Activated CD8-positive, alpha-beta T cell treated with anti-CD3 and anti-CD28 coated beads, Interleukin-2, amount 10 ng/mL, durations not matched to agents 7 days and 5 days (primary cell): ENCODE measurements around the gene REM2. TPM values are rescaled to one million over a fixed set of nuclear protein-coding genes. Genes with fewer than 3 reads are reported as not detected.

Source experiments
- ATAC-seq: fragments of 150-1000 bp; cut with Tn5 transposase; one replicate; pipeline ENCODE4 v1.10.0; 2021; ENCODE audit warnings: moderate library complexity
- CTCF ChIA-PET: fragments of 350-600 bp; sonication (Branson Sonifier 250); formaldehyde crosslinking; loops from one replicate; lab custom pipeline; 2021; ENCODE audit warnings: antibody characterized with exemption; lab: Charles Lee
- POLR2A ChIA-PET: fragments of 350-600 bp; sonication (Branson Sonifier 250); formaldehyde crosslinking; loops from one replicate; lab custom pipeline; 2021; ENCODE audit warnings: antibody characterized with exemption; lab: Charles Lee
- DNase-seq: peaks from one replicate; pipeline ENCODE4 v3.0.0-alpha.2; 2020
- H3K27ac Mint-ChIP-seq: one replicate; pipeline ENCODE4 v1.8.0; 2021; ENCODE audit warnings: mild to moderate bottlenecking, mixed read lengths
- H3K27me3 Mint-ChIP-seq: one replicate; pipeline ENCODE4 v1.8.0; 2021; ENCODE audit warnings: low read depth, mixed read lengths
- H3K36me3 Mint-ChIP-seq: one replicate; pipeline ENCODE4 v1.8.0; 2021; ENCODE audit warnings: low read depth, mixed read lengths
- H3K4me1 Mint-ChIP-seq: one replicate; pipeline ENCODE4 v1.8.0; 2021; ENCODE audit warnings: low read depth, mixed read lengths
- H3K4me3 Mint-ChIP-seq: one replicate; pipeline ENCODE4 v1.8.0; 2021; ENCODE audit warnings: mild to moderate bottlenecking, mixed read lengths
- H3K9me3 Mint-ChIP-seq: one replicate; pipeline ENCODE4 v1.8.0; 2022; ENCODE audit warnings: mixed read lengths; ENCODE audit not compliant: insufficient read depth
- total RNA-seq, 2 experiments: library from RNA; stranded (reverse); gene quantifications; one replicate each; pipeline ENCODE4 v1.2.3, GENCODE V29; 2021

The REM2 gene
- total RNA-seq, 2 experiments from 2014 or later, result 0.21 to 0.61 TPM

GRCh38 chr14:22877000-22877501, 6.0 kb upstream of the REM2 start:
- ChIA-PET CTCF (interaction anchor here (6.7 kb wide), 1 partner anchor 9 kb away, joined by 152 read pairs; the partner anchor contains the start of gene REM2), POLR2A (no interaction called here)
- H3K9me3 Mint-ChIP-seq, result no peaks in the 10 kb centered on the region
- peaks cover 4% of the 10 kb centered on the region for H3K27me3 Mint-ChIP-seq
- no peak for ATAC-seq
- DNase-seq, result no peak
- no peak overlapping the region for H3K4me3 Mint-ChIP-seq
- H3K36me3 Mint-ChIP-seq, result peaks cover 47% of the 10 kb centered on the region
- H3K27ac Mint-ChIP-seq, result no peak overlapping the region
- H3K4me1 Mint-ChIP-seq, result peaks cover 15% of the 10 kb centered on the region

DNA sequence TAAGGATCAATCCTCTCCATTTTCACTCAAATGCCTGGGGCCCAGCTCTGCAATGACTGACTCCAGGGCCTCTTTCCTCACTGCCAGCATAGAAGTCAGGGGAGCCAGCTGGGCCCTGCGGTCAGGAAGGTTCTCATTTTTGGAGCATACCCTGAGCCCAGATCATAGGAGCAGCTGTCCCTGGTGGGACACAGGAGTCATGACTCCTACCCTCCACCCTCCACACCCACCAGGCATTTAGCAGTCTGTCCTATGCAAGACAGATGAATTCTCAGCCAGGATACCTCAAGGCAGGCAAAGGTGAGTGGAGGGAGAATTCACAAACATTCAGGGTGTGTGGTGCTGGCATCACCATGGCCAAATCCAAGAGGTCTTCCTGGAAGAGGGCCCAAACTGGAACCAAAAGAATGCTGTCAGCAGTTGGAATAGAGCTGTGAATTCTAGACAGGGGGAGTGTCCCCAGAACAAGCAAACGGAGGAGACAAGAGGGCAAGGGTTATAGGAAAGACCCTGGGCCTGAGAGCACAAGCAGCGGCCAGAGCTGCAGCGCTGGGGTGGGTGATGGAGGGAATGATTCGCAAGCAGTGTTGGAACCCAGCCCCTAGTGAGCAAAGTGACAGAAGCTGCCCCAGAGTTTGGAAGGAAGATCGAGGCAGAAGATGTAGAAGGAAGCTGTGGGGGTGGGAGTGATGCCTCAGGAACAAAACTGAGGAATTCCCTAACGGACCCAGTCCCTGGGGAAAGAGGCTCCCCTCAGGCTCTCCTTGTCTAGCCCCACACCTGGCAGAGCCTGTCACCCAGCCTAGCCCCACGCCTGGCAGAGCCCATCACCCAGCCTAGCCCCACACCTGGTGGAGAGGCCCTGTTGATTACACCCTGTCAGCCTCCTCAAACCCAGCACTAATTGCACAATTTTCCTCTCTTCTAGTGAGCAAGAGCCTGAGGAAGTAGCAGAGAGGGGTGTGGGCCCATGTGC, 4.5 kb upstream of the REM2 start:
- ATAC-seq, result no peak
- ChIA-PET POLR2A (no interaction called here), CTCF (no interaction called here)
- no peak for DNase-seq
- Mint-ChIP-seq H3K9me3 (no peaks in the 10 kb centered on the region), H3K27ac (no peak overlapping the region), H3K4me1 (peaks cover 5% of the 10 kb centered on the region), H3K27me3 (peaks cover 12% of the 10 kb centered on the region), H3K36me3 (peaks cover 41% of the 10 kb centered on the region), H3K4me3 (no peak overlapping the region)

- H3K27me3 Mint-ChIP-seq, result peaks cover 29% of the 10 kb centered on the region
- no peaks in the 10 kb centered on the region for H3K9me3 Mint-ChIP-seq
- peaks cover 13% of the 10 kb centered on the region for H3K4me1 Mint-ChIP-seq
- H3K4me3 Mint-ChIP-seq, result no peak overlapping the region
- peaks cover 18% of the 10 kb centered on the region for H3K36me3 Mint-ChIP-seq
- CTCF ChIA-PET, result interaction anchor here (0.8 to 11.0 kb wide), 16 partner anchors 8 to 326 kb away, joined by 3 to 152 read pairs (median 3); partner anchors contain the start of genes LRP10, PRMT5 and RBM23
- ATAC-seq, result no peak
- no peak overlapping the region for H3K27ac Mint-ChIP-seq
- POLR2A ChIA-PET, result interaction anchor here (0.6 to 2.8 kb wide), 5 partner anchors 8 to 1023 kb away, joined by 3 to 10 read pairs (median 3); no protein-coding TSS in a partner anchor
- no peak for DNase-seq
Observed at GRCh38 chr14:22882064-22882463, 958 bp upstream of the REM2 start.

DNA sequence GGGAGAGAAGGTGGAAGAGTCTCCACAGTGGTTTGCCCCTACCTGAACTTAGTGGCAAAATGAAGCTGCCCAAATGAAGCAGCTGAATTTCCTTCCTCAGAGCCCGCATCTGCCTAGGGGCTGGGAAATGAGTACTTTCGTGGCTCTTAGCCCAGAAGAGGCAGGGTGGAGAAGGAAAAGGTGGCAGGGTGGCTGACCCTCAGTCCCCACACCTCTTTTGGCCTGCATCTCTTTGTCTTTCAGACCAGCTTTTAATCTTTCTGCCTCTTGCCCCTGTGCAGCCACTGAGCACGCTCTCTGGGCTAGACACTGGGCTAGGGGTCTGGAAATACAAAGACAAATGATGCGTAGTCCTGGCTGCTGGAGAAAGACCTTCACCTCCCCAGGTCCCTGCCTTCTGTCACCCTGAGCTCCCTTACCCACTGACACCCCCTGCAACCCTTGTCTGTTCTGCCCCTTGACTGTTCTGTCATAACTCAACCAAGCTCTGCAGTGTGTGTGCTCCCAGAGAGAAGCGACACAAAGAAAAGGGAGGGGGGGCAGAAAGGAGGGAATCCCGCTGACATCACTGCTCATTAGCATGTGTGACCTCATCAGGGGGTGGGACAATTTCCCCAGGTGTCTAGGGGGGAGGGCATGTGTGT, 371 bp upstream of the REM2 start:
- DNase-seq (no peak), ATAC-seq (no peak)
- H3K36me3 Mint-ChIP-seq, result peaks cover 15% of the 10 kb centered on the region
- peaks cover 29% of the 10 kb centered on the region for H3K27me3 Mint-ChIP-seq
- no peak overlapping the region for H3K27ac Mint-ChIP-seq
- ChIA-PET POLR2A (interaction anchor here (0.6 to 2.8 kb wide), 6 partner anchors 8 to 1024 kb away, joined by 3 to 10 read pairs (median 3); no protein-coding TSS in a partner anchor), CTCF (interaction anchor here (0.8 to 11.0 kb wide), 11 partner anchors 9 to 312 kb away, joined by 3 to 152 read pairs (median 4); partner anchors contain the start of genes LRP10, PRMT5 and RBM23)
- H3K4me3 Mint-ChIP-seq, result no peak overlapping the region
- H3K4me1 Mint-ChIP-seq, result peaks cover 19% of the 10 kb centered on the region
- no peaks in the 10 kb centered on the region for H3K9me3 Mint-ChIP-seq

- POLR2A ChIA-PET, result interaction anchor here (1.4 to 2.8 kb wide), 3 partner anchors 11 to 13 kb away, joined by 3 to 10 read pairs (median 7); no protein-coding TSS in a partner anchor
- Mint-ChIP-seq H3K4me1 (peaks cover 29% of the 10 kb centered on the region), H3K36me3 (peaks cover 3% of the 10 kb centered on the region), H3K27me3 (peaks cover 29% of the 10 kb centered on the region), H3K4me3 (no peak overlapping the region), H3K27ac (no peak overlapping the region), H3K9me3 (no peaks in the 10 kb centered on the region)
- ATAC-seq, result no peak
- DNase-seq, result no peak
- CTCF ChIA-PET, result interaction anchor here (1.2 to 11.0 kb wide), 7 partner anchors 11 to 174 kb away, joined by 3 to 152 read pairs (median 6); partner anchors contain the start of genes CDH24 and LRP10
Observed at GRCh38 chr14:22884076-22884737, 1.2 kb downstream of the REM2 start.

DNA sequence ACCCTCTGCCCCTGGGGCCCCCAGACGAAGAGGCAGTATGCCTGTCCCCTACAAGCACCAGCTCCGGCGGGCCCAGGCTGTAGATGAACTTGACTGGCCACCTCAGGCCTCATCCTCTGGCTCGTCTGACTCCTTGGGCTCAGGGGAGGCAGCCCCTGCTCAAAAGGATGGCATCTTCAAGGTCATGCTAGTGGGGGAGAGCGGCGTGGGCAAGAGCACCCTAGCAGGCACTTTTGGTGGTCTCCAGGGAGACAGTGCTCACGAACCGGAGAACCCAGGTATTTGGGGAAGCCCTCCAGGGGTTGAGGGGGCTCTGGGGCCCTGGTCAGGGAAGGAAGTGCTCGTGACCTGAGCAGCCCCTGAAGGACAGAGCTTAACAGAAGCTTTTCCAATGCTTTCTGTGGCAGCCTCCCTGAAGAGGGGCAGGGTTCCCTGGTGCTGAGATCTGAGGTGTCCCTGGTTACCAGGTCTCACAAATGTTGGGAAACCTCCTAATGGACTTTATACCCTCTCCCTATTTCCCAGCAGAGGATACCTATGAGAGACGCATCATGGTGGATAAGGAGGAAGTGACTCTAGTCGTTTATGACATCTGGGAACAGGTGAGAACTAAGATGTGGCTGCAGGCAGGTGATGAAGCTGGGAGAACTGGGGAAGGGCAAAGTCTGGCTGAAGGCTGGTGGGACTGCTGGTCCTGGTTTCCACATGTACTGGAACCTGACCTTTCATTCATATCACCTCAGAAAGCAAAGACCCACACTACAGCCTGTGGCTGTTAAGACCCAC, 1.9 kb downstream of the REM2 start:
- no peaks in the 10 kb centered on the region for H3K9me3 Mint-ChIP-seq
- H3K27me3 Mint-ChIP-seq, result peaks cover 33% of the 10 kb centered on the region
- no peak overlapping the region for H3K27ac Mint-ChIP-seq
- POLR2A ChIA-PET, result interaction anchor here (0.6 to 2.8 kb wide), 3 partner anchors 12 to 44 kb away, joined by 3 to 10 read pairs (median 7); partner anchors contain the start of gene PRMT5
- H3K36me3 Mint-ChIP-seq, result peaks cover 2% of the 10 kb centered on the region
- CTCF ChIA-PET, result interaction anchor here (0.7 to 11.0 kb wide), 8 partner anchors 11 to 173 kb away, joined by 3 to 152 read pairs (median 6); partner anchors contain the start of genes CDH24 and LRP10
- DNase-seq, result no peak
- H3K4me1 Mint-ChIP-seq, result peaks cover 29% of the 10 kb centered on the region
- no peak for ATAC-seq
- H3K4me3 Mint-ChIP-seq, result no peak overlapping the region

DNA sequence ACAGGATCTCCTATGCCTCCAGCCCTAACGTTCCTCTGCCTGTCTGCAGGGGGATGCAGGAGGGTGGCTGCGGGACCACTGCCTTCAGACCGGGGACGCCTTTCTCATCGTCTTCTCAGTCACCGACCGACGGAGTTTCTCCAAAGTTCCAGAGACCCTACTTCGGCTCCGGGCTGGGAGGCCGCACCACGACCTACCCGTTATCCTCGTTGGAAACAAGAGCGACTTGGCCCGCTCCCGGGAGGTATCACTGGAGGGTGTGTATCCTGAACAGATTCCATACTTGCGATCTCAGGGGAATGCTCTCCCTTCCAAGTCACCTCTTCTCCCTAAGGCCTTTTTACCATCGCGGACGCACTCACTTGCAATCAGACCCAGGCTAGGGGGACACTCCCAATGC, 3.0 kb downstream of the REM2 start:
- peaks cover 37% of the 10 kb centered on the region for H3K27me3 Mint-ChIP-seq
- H3K27ac Mint-ChIP-seq, result peak overlapping the region; percentile 17
- ChIA-PET CTCF (interaction anchor here (0.7 to 11.0 kb wide), 10 partner anchors 10 to 316 kb away, joined by 3 to 152 read pairs (median 6); partner anchors contain the start of genes ABHD4 and LRP10), POLR2A (interaction anchor here (0.7 to 1.0 kb wide), 3 partner anchors 13 to 34 kb away, joined by 3 to 7 read pairs (median 4); partner anchors contain the start of gene LRP10)
- no peak for DNase-seq
- peaks cover 4% of the 10 kb centered on the region for H3K36me3 Mint-ChIP-seq
- no peaks in the 10 kb centered on the region for H3K9me3 Mint-ChIP-seq
- H3K4me3 Mint-ChIP-seq, result peak overlapping the region; percentile 42
- peaks cover 31% of the 10 kb centered on the region for H3K4me1 Mint-ChIP-seq
- no peak for ATAC-seq

DNA sequence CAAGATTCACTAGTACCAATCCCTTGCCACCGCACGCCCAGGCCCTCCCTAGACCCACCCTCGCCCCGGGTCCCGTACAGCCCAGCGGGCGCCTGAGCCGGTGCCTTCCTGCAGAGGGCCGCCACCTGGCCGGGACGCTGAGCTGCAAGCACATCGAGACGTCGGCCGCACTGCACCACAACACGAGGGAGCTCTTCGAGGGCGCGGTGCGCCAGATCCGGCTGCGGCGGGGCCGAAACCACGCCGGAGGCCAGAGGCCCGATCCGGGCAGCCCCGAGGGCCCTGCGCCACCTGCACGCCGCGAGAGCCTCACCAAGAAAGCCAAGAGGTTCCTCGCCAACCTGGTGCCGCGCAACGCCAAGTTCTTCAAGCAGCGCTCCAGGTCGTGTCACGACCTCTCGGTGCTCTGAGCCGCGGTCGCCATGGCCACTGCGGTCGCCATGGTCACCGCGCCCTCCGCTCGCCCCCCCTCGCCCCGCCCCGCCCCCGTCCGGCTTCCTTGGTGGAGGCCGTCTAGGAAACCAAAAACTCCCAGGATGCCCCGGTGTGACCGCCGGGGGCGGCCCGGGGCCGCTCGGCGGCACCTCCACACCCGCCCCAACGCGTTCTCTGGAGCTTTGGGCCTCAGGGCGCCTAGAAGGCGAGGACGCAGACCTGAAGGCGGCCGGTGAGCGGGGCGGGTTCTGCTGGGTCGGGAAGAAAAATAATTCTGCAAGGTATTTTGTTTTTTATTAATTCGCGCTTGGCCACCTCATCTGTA, 3.7 kb downstream of the REM2 start:
- Mint-ChIP-seq H3K9me3 (no peaks in the 10 kb centered on the region), H3K27me3 (peaks cover 36% of the 10 kb centered on the region), H3K27ac (peak overlapping the region; percentile 75), H3K4me1 (peaks cover 31% of the 10 kb centered on the region), H3K36me3 (peaks cover 4% of the 10 kb centered on the region), H3K4me3 (peak overlapping the region; percentile 75)
- CTCF ChIA-PET, result interaction anchor here (0.6 to 11.0 kb wide), 13 partner anchors 13 to 317 kb away, joined by 3 to 152 read pairs (median 4); partner anchors contain the start of genes ABHD4, DAD1, HAUS4 and LRP10
- ATAC-seq (peak; percentile 88), DNase-seq (peak; percentile 78)
- POLR2A ChIA-PET, result interaction anchor here (1.0 kb wide), 2 partner anchors 14 to 15 kb away, joined by 3 to 7 read pairs; partner anchors contain the start of gene LRP10

GRCh38 chr14:22887260-22887989, 4.4 kb downstream of the REM2 start:
- H3K4me3 Mint-ChIP-seq, result peak overlapping the region; percentile 75
- H3K27ac Mint-ChIP-seq, result peak overlapping the region; percentile 75
- H3K4me1 Mint-ChIP-seq, result peaks cover 31% of the 10 kb centered on the region
- CTCF ChIA-PET, result interaction anchor here (0.9 to 11.0 kb wide), 13 partner anchors 12 to 331 kb away, joined by 3 to 152 read pairs (median 4); partner anchors contain the start of genes ABHD4, DAD1 and LRP10
- DNase-seq, result no peak
- POLR2A ChIA-PET, result interaction anchor here (0.7 to 1.2 kb wide), 2 partner anchors 30 to 33 kb away, joined by 3 read pairs; no protein-coding TSS in a partner anchor
- no peaks in the 10 kb centered on the region for H3K9me3 Mint-ChIP-seq
- H3K36me3 Mint-ChIP-seq, result peaks cover 4% of the 10 kb centered on the region
- peak; percentile 3 for ATAC-seq
- peaks cover 32% of the 10 kb centered on the region for H3K27me3 Mint-ChIP-seq
